IMR-90 (cell line): ENCODE results near the gene GPA33. TPM values are rescaled to one million over a fixed set of nuclear protein-coding genes. Genes with fewer than 3 reads are reported as not detected.

Experiments
- ATAC-seq: fragments of 200-7000 bp; cut with Tn5 transposase; 2 replicates; pipeline ENCODE4 v1.9.1; 2020; ENCODE audit warnings: low read depth, mild to moderate bottlenecking, moderate library complexity
- BruUV-seq: library from RNA; stranded (reverse); fragments of 400-500 nt; replicated peaks from 2 replicates; lab custom pipeline; 2021; lab: Mats Ljungman, UMichigan
- CTCF ChIA-PET: fragments of 300-600 bp; formaldehyde crosslinking; extraction: SDS; loops from one replicate; lab custom pipeline; 2021; ENCODE audit warnings: antibody characterized with exemption; lab: Yijun Ruan, JAX
- POLR2A ChIA-PET: fragments of 300-600 bp; sonication (Branson Sonifier 250); formaldehyde crosslinking; loops from one replicate; lab custom pipeline; 2022; ENCODE audit warnings: antibody characterized with exemption; ENCODE audit not compliant: unreplicated experiment; lab: Charles Lee
- DNase-seq: peaks from one replicate; pipeline ENCODE4 v3.0.0; 2013
- H2AFZ ChIP-seq: replicated peaks from 2 replicates; pipeline ENCODE3; 2013; ENCODE audit warnings: low read length, mild to moderate bottlenecking; ENCODE audit not compliant: poor library complexity
- H2AK5ac ChIP-seq: 2 replicates; pipeline ENCODE4 v1.6.1; 2013; ENCODE audit warnings: low read depth, low read length, inconsistent platforms
- H2AK9ac ChIP-seq: replicated peaks from 2 replicates; pipeline ENCODE3; 2013; ENCODE audit warnings: mild to moderate bottlenecking, low read depth, low read length, moderate library complexity; ENCODE audit not compliant: poor library complexity
- H2BK120ac ChIP-seq: 2 replicates; pipeline ENCODE4 v1.6.1; 2013; ENCODE audit warnings: low read depth, low read length, inconsistent platforms
- H2BK15ac ChIP-seq: 3 replicates; pipeline ENCODE4 v1.6.1; 2013; ENCODE audit warnings: low read depth, low read length, inconsistent platforms
- H2BK20ac ChIP-seq: 2 replicates; pipeline ENCODE4 v1.6.1; 2013; ENCODE audit warnings: low read depth, mild to moderate bottlenecking, inconsistent platforms, low read length, moderate library complexity
- H2BK5ac ChIP-seq: 2 replicates; pipeline ENCODE4 v1.6.1; 2013; ENCODE audit warnings: mild to moderate bottlenecking, low read depth, low read length, inconsistent platforms; ENCODE audit not compliant: poor library complexity, severe bottlenecking
- H3K14ac ChIP-seq: replicated peaks from 2 replicates; pipeline ENCODE4 v1.6.1; 2013; ENCODE audit warnings: low read depth, low read length, inconsistent platforms
- H3K18ac ChIP-seq: 2 replicates; pipeline ENCODE4 v1.6.1; 2013; ENCODE audit warnings: low read depth, low read length, control low read depth
- H3K23ac ChIP-seq: 2 replicates; pipeline ENCODE4 v1.6.1; 2013; ENCODE audit warnings: low read depth, low read length, inconsistent platforms
- H3K27ac ChIP-seq: 2 replicates; pipeline ENCODE4 v1.5.1; 2013; ENCODE audit warnings: mild to moderate bottlenecking, control low read depth, low read length; ENCODE audit not compliant: insufficient read depth
- H3K27me3 ChIP-seq: 2 replicates; pipeline ENCODE4 v1.6.1; 2013; ENCODE audit warnings: low read length; ENCODE audit not compliant: control insufficient read depth, insufficient read depth
- H3K36me3 ChIP-seq: 2 replicates; pipeline ENCODE4 v1.6.1; 2013; ENCODE audit warnings: low read length, mixed read lengths; ENCODE audit not compliant: control insufficient read depth, insufficient read depth
- H3K4ac ChIP-seq: 2 replicates; pipeline ENCODE4 v1.6.1; 2013; ENCODE audit warnings: low read depth, low read length, inconsistent platforms
- H3K4me1 ChIP-seq: 2 replicates; pipeline ENCODE4 v1.6.1; 2013; ENCODE audit warnings: low read length, mixed read lengths; ENCODE audit not compliant: control insufficient read depth, insufficient read depth
- H3K4me2 ChIP-seq: 2 replicates; pipeline ENCODE4 v1.6.1; 2013; ENCODE audit warnings: low read depth, mild to moderate bottlenecking, control low read depth, low read length, moderate library complexity
- H3K4me3 ChIP-seq: 2 replicates; pipeline ENCODE4 v1.5.1; 2013; ENCODE audit warnings: low read depth, mild to moderate bottlenecking, control low read depth, low read length, moderate library complexity; ENCODE audit not compliant: insufficient read depth
- H3K56ac ChIP-seq: 2 replicates; pipeline ENCODE4 v1.6.1; 2013; ENCODE audit warnings: low read length, inconsistent platforms; ENCODE audit not compliant: insufficient read depth; ENCODE audit errors: extremely low read depth
- H3K79me1 ChIP-seq, 2 experiments: 2 replicates each; pipeline ENCODE4 v1.6.1; 2013; ENCODE audit warnings: low read length in 2 of 2, inconsistent platforms in 1 of 2, low read depth in 1 of 2
- H3K9ac ChIP-seq: 2 replicates; pipeline ENCODE4 v1.6.1; 2013; ENCODE audit warnings: low read depth, low read length, control low read depth
- H3K9me1 ChIP-seq: 2 replicates; pipeline ENCODE4 v1.6.1; 2013; ENCODE audit warnings: low read length, inconsistent platforms; ENCODE audit not compliant: insufficient read depth
- H3K9me3 ChIP-seq: 2 replicates; pipeline ENCODE4 v1.6.1; 2013; ENCODE audit warnings: low read length; ENCODE audit not compliant: control insufficient read depth, insufficient read depth
- H4K20me1 ChIP-seq: 2 replicates; pipeline ENCODE4 v1.6.1; 2013; ENCODE audit warnings: low read length, inconsistent platforms; ENCODE audit not compliant: insufficient read depth
- H4K5ac ChIP-seq: 2 replicates; pipeline ENCODE4 v1.6.1; 2013; ENCODE audit warnings: mild to moderate bottlenecking, low read depth, low read length, control low read depth
- H4K8ac ChIP-seq, 2 experiments: 2 replicates each; pipeline ENCODE4 v1.6.1; 2013; ENCODE audit warnings: low read depth in 2 of 2, low read length in 2 of 2, control low read depth in 1 of 2, inconsistent platforms in 1 of 2
- H4K91ac ChIP-seq: 2 replicates; pipeline ENCODE4 v1.6.1; 2013; ENCODE audit warnings: low read depth, low read length, inconsistent platforms; ENCODE audit not compliant: insufficient read depth
- CTCF ChIP-seq: conservative IDR thresholded peaks from 2 replicates; pipeline ENCODE4 v1.5.1; 2012; ENCODE audit warnings: mild to moderate bottlenecking, low read depth, low read length, improper control_type of control experiment
- ELK1 ChIP-seq: fragments of 150-350 bp; IDR thresholded peaks from 2 replicates; pipeline ENCODE4 v1.6.1; 2016; ENCODE audit warnings: low read depth, mild to moderate bottlenecking, low read length, moderate library complexity, borderline replicate concordance
- FOS ChIP-seq: fragments of 150-350 bp; IDR thresholded peaks from 2 replicates; pipeline ENCODE4 v1.6.1; 2016; ENCODE audit warnings: low read depth, low read length
- MAFK ChIP-seq: IDR thresholded peaks from 2 replicates; pipeline ENCODE4 v1.6.1; 2012; ENCODE audit warnings: low read depth, low read length, improper control_type of control experiment
- MAZ ChIP-seq: IDR thresholded peaks from 2 replicates; pipeline ENCODE4 v1.6.1; 2012; ENCODE audit warnings: low read depth, mild to moderate bottlenecking, low read length, improper control_type of control experiment, moderate library complexity, borderline replicate concordance
- MXI1 ChIP-seq: IDR thresholded peaks from 2 replicates; pipeline ENCODE4 v1.6.1; 2012; ENCODE audit warnings: low read depth, mild to moderate bottlenecking, low read length, moderate library complexity, borderline replicate concordance
- RAD21 ChIP-seq: IDR thresholded peaks from 2 replicates; pipeline ENCODE4 v1.6.1; 2012; ENCODE audit warnings: low read length, improper control_type of control experiment
- RCOR1 ChIP-seq: IDR thresholded peaks from 2 replicates; pipeline ENCODE4 v1.6.1; 2012; ENCODE audit warnings: mild to moderate bottlenecking, low read length, improper control_type of control experiment; ENCODE audit not compliant: insufficient replicate concordance
- RFX5 ChIP-seq: IDR thresholded peaks from 2 replicates; pipeline ENCODE4 v1.8.0; 2012; ENCODE audit warnings: low read depth, mild to moderate bottlenecking, low read length, moderate library complexity
- SMC3 ChIP-seq: fragments of 150-350 bp; IDR thresholded peaks from 2 replicates; pipeline ENCODE4 v1.6.1; 2016; ENCODE audit warnings: low read depth, mild to moderate bottlenecking, antibody characterized with exemption, low read length, moderate library complexity
- WGBS, 2 experiments: methylation state at CpG; one replicate each; pipeline versions ENCODE4 v1.1.5 to v1.1.7; 2013; ENCODE audit warnings: missing lambda C conversion rate in 2 of 2; ENCODE audit not compliant: insufficient read length in 1 of 2; ENCODE audit errors: extremely low coverage in 2 of 2; 5-methylcytosine and 5-hydroxymethylcytosine counted together
- dilution Hi-C: fragments of 300-500 bp; cut with HindIII; formaldehyde crosslinking; loops from one replicate; pipeline ENCODE4 v1.14.3; 2018; ENCODE audit warnings: low sequenced_read_pairs; ENCODE audit not compliant: unreplicated experiment
- in situ Hi-C: fragments of 300-500 bp; cut with MboI; formaldehyde crosslinking; loops from 3 replicates; pipeline ENCODE4 v1.14.3; 2019; ENCODE audit warnings: low sequenced_read_pairs, inconsistent platforms, mixed read lengths
- intact Hi-C: fragments of 100-400 bp; cut with micrococcal nuclease; formaldehyde crosslinking; loops from 2 replicates; pipeline ENCODE4 v1.10.0; 2022
- polyA plus RNA-seq, 3 experiments: library from polyadenylated mRNA; depleted of rRNA; stranded (reverse); fragments of >200 nt; gene quantifications; 2 replicates each; pipeline ENCODE4 v1.2.3, GENCODE V29; 2012; ENCODE audit warnings: low replicate concordance in 1 of 3
- total RNA-seq: library from RNA; depleted of rRNA; stranded (reverse); fragments of >200 nt; gene quantifications from 2 replicates; pipeline ENCODE4 v1.2.3, GENCODE V29; 2012

Gene GPA33
- total and polyA plus RNA-seq, 2 of the 4 experiments (the other 2 are of a cell fraction): not detected

GRCh38 chr1:167122568-167122967, 32.4 kb upstream of the GPA33 start:
- Histone ChIP-seq H2BK120ac (no peak overlapping the region), H3K9me1 (no peaks in the 10 kb centered on the region), H3K36me3 (no peaks in the 10 kb centered on the region), H3K4ac (no peak overlapping the region), H3K4me2 (no peak overlapping the region), H2BK20ac (no peak overlapping the region), H3K56ac (no peak overlapping the region), H3K23ac (no peak overlapping the region), H3K27ac (no peak overlapping the region), H4K91ac (no peak overlapping the region), H3K9ac (no peak overlapping the region), H4K8ac (no peak overlapping the region), H3K9me3 (no peaks in the 10 kb centered on the region), H4K20me1 (no peaks in the 10 kb centered on the region), H3K18ac (no peak overlapping the region), H2AK9ac (no peak overlapping the region), H3K79me1 (no peaks in the 10 kb centered on the region), H3K4me3 (no peak overlapping the region), H2AK5ac (no peak overlapping the region), H3K4me1 (no peaks in the 10 kb centered on the region), H3K14ac (no peak overlapping the region), H2BK5ac (no peak overlapping the region), H2BK15ac (no peak overlapping the region), H2AFZ (no peak overlapping the region), H4K5ac (no peak overlapping the region), H3K27me3 (peaks cover 10% of the 10 kb centered on the region)
- ChIA-PET CTCF (no interaction called here), POLR2A (no interaction called here)
- in situ Hi-C loops (no loop called here), intact Hi-C loops (no loop called here), dilution Hi-C loops (no loop called here)
- no peak for DNase-seq
- no TSS peak for BruUV-seq
- 72% methylated on average over 2 of the region's 4 CpGs; no CpG with 5 or more reads in 1 of the 2 experiments for WGBS, 2 experiments
- no peak for TF ChIP-seq RFX5
- TF ChIP-seq SMC3: no peak
- TF ChIP-seq RCOR1: no peak
- TF ChIP-seq MAFK: no peak
- TF ChIP-seq MXI1: no peak
- no peak for TF ChIP-seq MAZ
- no peak for TF ChIP-seq FOS
- no peak for TF ChIP-seq CTCF
- no peak for TF ChIP-seq RAD21
- TF ChIP-seq ELK1: no peak
- no peak for ATAC-seq
